GM12891 (cell line): Measurements from ENCODE around the gene LYSMD4.

Experiments
- POLR2A ChIP-seq: IDR thresholded peaks from 2 replicates; pipeline ENCODE4 v1.6.1; 2011; ENCODE audit warnings: low read depth, low read length, control low read depth
- POLR2AphosphoS5 ChIP-seq: IDR thresholded peaks from 2 replicates; pipeline ENCODE4 v1.6.1; 2011; ENCODE audit warnings: low read depth, low read length, control low read depth

DNA sequence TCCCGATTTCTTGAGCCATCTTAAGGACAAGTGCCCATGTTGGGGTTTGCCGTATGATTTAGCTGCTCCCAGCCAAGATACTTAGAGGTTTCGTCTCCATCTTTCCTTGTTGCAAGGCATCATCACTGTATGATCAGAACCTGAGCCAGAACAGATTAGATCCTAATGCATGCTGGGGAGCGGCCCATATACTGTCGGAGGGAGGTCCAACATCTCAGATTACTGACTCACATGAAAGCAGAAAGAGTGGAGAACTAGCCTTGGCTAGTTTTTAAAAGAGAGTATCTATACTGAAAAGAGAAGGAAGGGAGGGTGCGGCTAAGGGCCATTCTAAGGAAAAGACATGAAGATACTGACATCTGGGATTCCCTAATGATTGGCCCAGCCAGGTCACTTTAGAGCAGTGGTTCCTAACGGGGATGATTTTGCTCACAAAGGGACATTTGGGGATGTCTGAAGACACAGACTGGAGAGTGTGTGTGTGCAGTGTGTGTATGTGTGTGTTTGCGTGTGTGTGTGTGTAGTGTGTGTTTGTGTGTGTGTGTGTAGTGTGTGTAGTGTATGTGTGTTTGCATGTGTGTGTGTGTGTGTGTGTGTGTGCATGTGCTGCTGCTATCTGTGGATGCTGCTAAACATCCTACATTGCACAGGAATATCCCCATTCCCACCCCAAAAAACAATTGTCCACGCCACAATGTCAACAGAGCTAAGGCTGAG, 12.3 kb upstream of the LYSMD4 start:
- TF ChIP-seq POLR2A = no peak
- TF ChIP-seq POLR2AphosphoS5 = no peak
